Bronchial epithelial cell (primary cell): Measurements from ENCODE around the gene DNAJC8. TPM values are rescaled to one million over a fixed set of nuclear protein-coding genes. Genes with fewer than 3 reads are reported as not detected.

ENCODE experiments used
- DNase-seq: peaks from one replicate; pipeline ENCODE4 v3.0.0-alpha.2; 2010; ENCODE audit warnings: low read depth
- FAIRE-seq: peaks from 2 replicates; lab custom pipeline; 2011; peaks lifted over from hg19 to GRCh38; lab: Jason Lieb, UNC
- H3K27me3 ChIP-seq: 2 replicates; pipeline ENCODE4 v1.5.1; 2011; ENCODE audit warnings: low read length; ENCODE audit not compliant: control insufficient read depth, insufficient read depth
- H3K36me3 ChIP-seq: 2 replicates; pipeline ENCODE4 v1.5.1; 2011; ENCODE audit warnings: low read length; ENCODE audit not compliant: control insufficient read depth, insufficient read depth
- H3K4me3 ChIP-seq: 2 replicates; pipeline ENCODE4 v1.5.1; 2011; ENCODE audit warnings: mild to moderate bottlenecking, low read depth, low read length, control low read depth
- CTCF ChIP-seq: IDR thresholded peaks from 2 replicates; pipeline ENCODE4 v1.5.1; 2011; ENCODE audit warnings: mild to moderate bottlenecking, moderate library complexity, low read length, control low read depth, inconsistent platforms; ENCODE audit not compliant: insufficient read depth, severe bottlenecking
- total RNA-seq: library from RNA; depleted of rRNA; stranded (reverse); fragments of >200 nt; gene quantifications from 2 replicates; pipeline ENCODE4 v1.2.1, GENCODE V29; 2014

Gene DNAJC8
- total RNA-seq, 1 donor from 2014 or later = 44.2 TPM

GRCh38 chr1:28243685-28244311 lies 11.0 kb upstream of the DNAJC8 start:
- Histone ChIP-seq H3K36me3 (no peaks in the 10 kb centered on the region), H3K4me3 (no peak overlapping the region), H3K27me3 (no peaks in the 10 kb centered on the region)
- peak; percentile 44 for DNase-seq
- no peak for FAIRE-seq
- no peak for TF ChIP-seq CTCF

- no peak for TF ChIP-seq CTCF
- Histone ChIP-seq H3K4me3 (no peak overlapping the region), H3K27me3 (no peaks in the 10 kb centered on the region), H3K36me3 (no peaks in the 10 kb centered on the region)
- FAIRE-seq = no peak
- DNase-seq = peak; percentile 95
Observed at GRCh38 chr1:28241638-28242241, 8.9 kb upstream of the DNAJC8 start.

GRCh38 chr1:28240024-28240423 lies 7.2 kb upstream of the DNAJC8 start:
- Histone ChIP-seq H3K27me3 (no peaks in the 10 kb centered on the region), H3K4me3 (no peak overlapping the region), H3K36me3 (no peaks in the 10 kb centered on the region)
- TF ChIP-seq CTCF = no peak
- FAIRE-seq = no peak
- DNase-seq = no peak

GRCh38 chr1:28239004-28239403 lies 6.2 kb upstream of the DNAJC8 start:
- DNase-seq (no peak), FAIRE-seq (no peak)
- no peaks in the 10 kb centered on the region for H3K27me3 ChIP-seq
- H3K4me3 ChIP-seq = no peak overlapping the region
- H3K36me3 ChIP-seq = no peaks in the 10 kb centered on the region
- TF ChIP-seq CTCF = no peak

- no peak for TF ChIP-seq CTCF
Observed at GRCh38 chr1:28236656-28237322, 4.0 kb upstream of the DNAJC8 start.

More at GRCh38 chr1:28236656-28237322, 4.0 kb upstream of the DNAJC8 start:
- FAIRE-seq = no peak
- H3K4me3 ChIP-seq = peak overlapping the region; percentile 53
- H3K27me3 ChIP-seq = no peaks in the 10 kb centered on the region
- H3K36me3 ChIP-seq = no peaks in the 10 kb centered on the region
- DNase-seq = no peak
